Melanocyte of skin (primary cell): Measurements from ENCODE around the gene TRIM77. TPM values are rescaled to one million over a fixed set of nuclear protein-coding genes. Genes with fewer than 3 reads are reported as not detected.

Experiments
- small RNA-seq, 2 donors: library from RNA; depleted of rRNA; stranded (forward); fragments of <200 nt; gene quantifications; one replicate each; pipeline ENCODE3, GENCODE V24; 2012
- total RNA-seq, 2 donors: library from RNA; depleted of rRNA; stranded (reverse); fragments of >200 nt; gene quantifications; 2 replicates each; pipeline ENCODE4 v1.2.3, GENCODE V29; 2012

TRIM77 gene, protein sequence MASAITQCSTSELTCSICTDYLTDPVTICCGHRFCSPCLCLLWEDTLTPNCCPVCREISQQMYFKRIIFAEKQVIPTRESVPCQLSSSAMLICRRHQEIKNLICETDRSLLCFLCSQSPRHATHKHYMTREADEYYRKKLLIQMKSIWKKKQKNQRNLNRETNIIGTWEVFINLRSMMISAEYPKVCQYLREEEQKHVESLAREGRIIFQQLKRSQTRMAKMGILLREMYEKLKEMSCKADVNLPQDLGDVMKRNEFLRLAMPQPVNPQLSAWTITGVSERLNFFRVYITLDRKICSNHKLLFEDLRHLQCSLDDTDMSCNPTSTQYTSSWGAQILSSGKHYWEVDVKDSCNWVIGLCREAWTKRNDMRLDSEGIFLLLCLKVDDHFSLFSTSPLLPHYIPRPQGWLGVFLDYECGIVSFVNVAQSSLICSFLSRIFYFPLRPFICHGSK
- total RNA-seq = not detected

DNA sequence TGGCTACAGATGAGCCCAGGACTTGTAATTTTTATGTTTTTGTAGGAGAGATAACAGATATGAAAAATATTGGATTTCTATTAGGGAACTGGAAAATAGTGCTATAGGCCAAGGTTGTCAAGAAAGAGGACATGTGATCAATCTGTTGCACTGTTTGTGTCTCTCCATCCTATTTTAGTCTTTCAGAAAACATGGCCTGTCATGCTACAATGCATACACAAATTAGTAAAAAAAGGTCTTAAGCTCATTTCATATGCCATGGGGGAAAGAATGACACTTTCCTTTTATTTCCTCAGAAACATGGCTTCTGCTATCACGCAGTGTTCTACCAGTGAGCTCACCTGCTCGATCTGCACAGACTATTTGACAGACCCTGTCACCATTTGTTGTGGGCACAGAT lies at the start of gene TRIM77:
Gene TRIM77, plus strand, starts transcription at position 301 of the 400 bp plus-strand sequence. Its CDS starts 0 bp downstream, at position 301.

Small RNA genes within 50 kb of the gene (small RNA-seq; reads per million reads assigned to genes)
- gene AP003122.3 = 0 reads per million in 2 donors

Other genes starting within 250 kb of the TRIM77 start
- 1 to 10 TPM; 2.8 to 3.7 TPM for gene NOX4, start 218.9 kb upstream of the TRIM77 start, total RNA-seq
- not detected for gene TRIM49, start 98.3 kb downstream of the TRIM77 start, total RNA-seq
- not detected for gene TRIM64B, start 168.2 kb downstream of the TRIM77 start, total RNA-seq
- not detected for gene TRIM49D1, start 211.9 kb downstream of the TRIM77 start, total RNA-seq
- gene TRIM49D2, start 213.8 kb downstream of the TRIM77 start, total RNA-seq = not detected